Kidney (tissue), 14 donors: ENCODE measurements around the gene IL17C. TPM values are rescaled to one million over a fixed set of nuclear protein-coding genes. Genes with fewer than 3 reads are reported as not detected.

ENCODE experiments used
- DNase-seq, 5 donors: peaks; one replicate each; pipeline ENCODE4 v3.0.0-alpha.2; 2013 to 2020
- FAIRE-seq: peaks from 2 replicates; lab custom pipeline; 2012; peaks lifted over from hg19 to GRCh38; lab: Jason Lieb, UNC
- H3K27ac ChIP-seq, 2 donors: one replicate each; pipeline ENCODE4 v1.7.0; 2013; ENCODE audit warnings: low read depth in 2 of 2, low read length in 2 of 2, inconsistent platforms in 1 of 2
- H3K27me3 ChIP-seq: one replicate; pipeline ENCODE4 v1.7.1; 2013; ENCODE audit warnings: low read length, inconsistent platforms; ENCODE audit not compliant: control insufficient read depth, insufficient read depth
- H3K36me3 ChIP-seq, 3 donors: one replicate each; pipeline versions ENCODE4 v1.7.0 to v1.7.1; 2013; ENCODE audit warnings: low read length in 3 of 3, control low read depth in 1 of 3, inconsistent platforms in 1 of 3; ENCODE audit not compliant: insufficient read depth in 3 of 3, control insufficient read depth in 2 of 3
- H3K4me1 ChIP-seq, 3 donors: one replicate each; pipeline versions ENCODE4 v1.7.0 to v1.7.1; 2013; ENCODE audit warnings: low read length in 3 of 3, inconsistent platforms in 1 of 3, low read depth in 1 of 3; ENCODE audit not compliant: control insufficient read depth in 2 of 3, insufficient read depth in 2 of 3
- H3K4me3 ChIP-seq, 3 donors: one replicate each; pipeline versions ENCODE4 v1.7.0 to v1.8.1; 2013; ENCODE audit warnings: low read length in 3 of 3, control low read depth in 1 of 3, inconsistent platforms in 1 of 3
- H3K9ac ChIP-seq, 3 donors: one replicate each; pipeline versions ENCODE4 v1.7.0 to v1.7.1; 2013; ENCODE audit warnings: low read length in 3 of 3, control low read depth in 1 of 3, inconsistent platforms in 1 of 3
- H3K9me3 ChIP-seq, 3 donors: one replicate each; pipeline versions ENCODE4 v1.7.0 to v1.7.1; 2013; ENCODE audit warnings: low read length in 3 of 3, control low read depth in 1 of 3, inconsistent platforms in 1 of 3; ENCODE audit not compliant: control insufficient read depth in 2 of 3, insufficient read depth in 1 of 3
- CTCF ChIP-seq: IDR thresholded peaks from 3 replicates; pipeline ENCODE4 v1.5.1; 2012; ENCODE audit warnings: mild to moderate bottlenecking, moderate library complexity, borderline replicate concordance; ENCODE audit not compliant: insufficient read depth; ENCODE audit errors: extremely low read depth
- intact Hi-C: fragments of 100-400 bp; cut with DNase I; formaldehyde crosslinking; loops from one replicate; pipeline ENCODE4 v1.11.1; 2022
- polyA plus RNA-seq: library from polyadenylated mRNA; stranded (reverse); fragments of 350-450 nt; fragmentation: Illumina TruSeq; extraction: RNeasy Lipid Tissue Mini Kit (QIAGEN cat#74804); gene quantifications from one replicate; pipeline ENCODE4 v1.2.3, GENCODE V29; 2014; ENCODE audit warnings: low read depth, low replicate concordance; ENCODE audit not compliant: insufficient read depth
- total RNA-seq: library from RNA; stranded (reverse); fragmentation: NEBNext Ultra II Directional; extraction: Animal tissue kit (Norgen Biotek cat#: 25700); gene quantifications from one replicate; pipeline ENCODE4 v1.2.1, GENCODE V29; 2021
- donor health status: control.
- donor health status: control.
- donor health status: control.
- donor health status: control.
- donor health status: control.
- donor health status: DM: yes; HTN: yes; CAD: no.
- donor health status: Normal renal cell carcinoma (clear cell type).

Gene IL17C
- total and polyA plus RNA-seq, 2 donors from 2014 or later = not detected

- H3K9me3 ChIP-seq = no peaks in the 10 kb centered on the region
- intact Hi-C loops = no loop called here
- no peak overlapping the region for H3K27ac ChIP-seq
- H3K4me1 ChIP-seq = peaks cover 0 to 8% (median 3%) of the 10 kb centered on the region in 3 donors
- DNase-seq (no peak), FAIRE-seq (no peak)
- no peak for TF ChIP-seq CTCF
- peaks cover under 1% of the 10 kb centered on the region for H3K27me3 ChIP-seq
- H3K9ac ChIP-seq = no peak overlapping the region
- no peak overlapping the region for H3K4me3 ChIP-seq
- H3K36me3 ChIP-seq = no peaks in the 10 kb centered on the region
Observed at GRCh38 chr16:88645455-88645854, 7.1 kb downstream of the IL17C start.

DNA sequence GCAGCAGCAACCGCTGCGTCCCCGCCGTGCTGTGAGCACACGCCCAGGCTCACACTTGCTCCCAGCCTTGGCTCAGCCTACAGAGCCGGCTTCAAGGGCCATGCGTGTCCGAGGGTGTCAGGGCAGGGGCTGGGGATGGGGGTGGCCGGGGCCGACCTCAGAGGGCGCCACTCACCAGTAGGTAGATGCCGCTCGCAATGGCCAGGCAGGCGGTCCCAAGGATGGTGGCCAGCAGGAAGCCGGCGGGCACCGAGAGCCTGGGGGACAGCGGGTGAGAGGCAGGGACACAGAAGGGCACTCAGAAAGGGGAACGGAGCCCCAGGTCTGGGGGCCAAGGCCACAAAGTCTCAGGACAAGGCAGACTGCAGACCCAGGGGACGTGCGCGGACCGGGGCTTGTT, 7.6 kb downstream of the IL17C start:
- no peak for DNase-seq
- no peak overlapping the region for H3K4me3 ChIP-seq
- no peak overlapping the region for H3K27ac ChIP-seq
- H3K9me3 ChIP-seq = no peaks in the 10 kb centered on the region
- FAIRE-seq = no peak
- no peaks in the 10 kb centered on the region for H3K27me3 ChIP-seq
- TF ChIP-seq CTCF = no peak
- H3K9ac ChIP-seq = no peak overlapping the region
- H3K36me3 ChIP-seq = no peaks in the 10 kb centered on the region
- intact Hi-C loops = no loop called here
- H3K4me1 ChIP-seq = peaks cover 0 to 8% (median 3%) of the 10 kb centered on the region in 3 donors

- FAIRE-seq = no peak
- Histone ChIP-seq H3K4me3 (no peak overlapping the region), H3K4me1 (peaks cover 0 to 12% (median 3%) of the 10 kb centered on the region in 3 donors), H3K9ac (no peak overlapping the region), H3K9me3 (no peaks in the 10 kb centered on the region), H3K27me3 (no peaks in the 10 kb centered on the region), H3K27ac (no peak overlapping the region), H3K36me3 (no peaks in the 10 kb centered on the region)
- no peak for DNase-seq
- no peak for TF ChIP-seq CTCF
- intact Hi-C loops = no loop called here
Observed at GRCh38 chr16:88646345-88647034, 8.1 kb downstream of the IL17C start.
